DMS53 treated with DMSO at 0.1 percent for 48 hours (cell line): ENCODE data around the gene TIMM13.
"Not testable (repeated sequence)": the region's sequence is repeated elsewhere in the genome, so short reads cannot be mapped to it uniquely, and the experiment has no call there.

ENCODE experiments used
- DNase-seq: peaks from one replicate; lab custom pipeline; 2025; ENCODE audit not compliant: unreplicated experiment; lab: John Stamatoyannopoulos, UW

Gene TIMM13

DNA sequence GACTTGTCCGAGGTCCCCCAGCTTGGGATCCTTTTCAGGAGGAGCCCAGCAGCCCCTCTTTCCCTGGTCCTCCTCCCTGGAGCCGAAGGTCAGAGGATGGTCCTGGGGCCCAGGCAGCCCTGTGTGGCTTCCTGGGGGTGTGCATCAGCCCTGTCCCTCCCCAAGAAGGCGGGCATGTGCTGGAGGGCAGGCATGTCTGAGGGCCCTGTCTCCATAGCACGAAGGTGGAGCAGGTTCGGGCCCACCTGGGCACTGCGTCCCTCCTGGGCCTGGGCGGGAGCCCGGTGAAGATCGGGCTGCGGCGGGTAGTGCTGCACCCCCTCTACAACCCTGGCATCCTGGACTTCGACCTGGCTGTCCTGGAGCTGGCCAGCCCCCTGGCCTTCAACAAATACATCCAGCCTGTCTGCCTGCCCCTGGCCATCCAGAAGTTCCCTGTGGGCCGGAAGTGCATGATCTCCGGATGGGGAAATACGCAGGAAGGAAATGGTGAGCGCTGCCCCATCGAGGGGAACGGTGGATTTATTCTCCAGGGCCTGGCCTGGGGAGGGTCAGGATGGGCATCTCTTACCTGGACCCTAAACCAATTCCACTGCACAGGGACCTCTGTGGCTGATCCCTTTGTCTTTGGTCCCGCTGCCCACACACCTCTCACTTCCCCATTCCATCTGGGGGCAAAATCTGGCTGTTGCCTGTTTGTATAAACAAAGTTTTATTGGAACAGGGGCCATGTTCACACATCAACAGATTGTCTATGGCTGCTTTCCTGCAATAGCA, 10.9 kb downstream of the TIMM13 start:
- no peak for DNase-seq

DNA sequence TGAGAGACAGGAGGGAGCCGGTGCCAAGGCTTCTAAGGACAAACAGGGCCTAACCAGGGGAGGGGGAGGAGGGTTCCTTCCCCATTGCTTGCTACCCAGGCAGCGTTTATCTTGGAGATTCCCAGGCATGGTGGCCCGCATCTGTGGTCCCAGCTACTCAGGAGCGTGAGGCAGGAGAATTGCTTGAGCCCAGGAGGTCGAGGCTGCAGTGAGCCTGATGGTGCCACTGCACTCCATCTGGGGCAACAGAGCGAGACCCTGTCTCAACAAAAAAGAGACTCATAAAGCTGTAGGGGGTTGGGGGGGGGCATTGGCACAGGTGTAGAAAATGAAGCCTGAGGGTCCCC, 11.4 kb downstream of the TIMM13 start:
- DNase-seq: no peak

DNA sequence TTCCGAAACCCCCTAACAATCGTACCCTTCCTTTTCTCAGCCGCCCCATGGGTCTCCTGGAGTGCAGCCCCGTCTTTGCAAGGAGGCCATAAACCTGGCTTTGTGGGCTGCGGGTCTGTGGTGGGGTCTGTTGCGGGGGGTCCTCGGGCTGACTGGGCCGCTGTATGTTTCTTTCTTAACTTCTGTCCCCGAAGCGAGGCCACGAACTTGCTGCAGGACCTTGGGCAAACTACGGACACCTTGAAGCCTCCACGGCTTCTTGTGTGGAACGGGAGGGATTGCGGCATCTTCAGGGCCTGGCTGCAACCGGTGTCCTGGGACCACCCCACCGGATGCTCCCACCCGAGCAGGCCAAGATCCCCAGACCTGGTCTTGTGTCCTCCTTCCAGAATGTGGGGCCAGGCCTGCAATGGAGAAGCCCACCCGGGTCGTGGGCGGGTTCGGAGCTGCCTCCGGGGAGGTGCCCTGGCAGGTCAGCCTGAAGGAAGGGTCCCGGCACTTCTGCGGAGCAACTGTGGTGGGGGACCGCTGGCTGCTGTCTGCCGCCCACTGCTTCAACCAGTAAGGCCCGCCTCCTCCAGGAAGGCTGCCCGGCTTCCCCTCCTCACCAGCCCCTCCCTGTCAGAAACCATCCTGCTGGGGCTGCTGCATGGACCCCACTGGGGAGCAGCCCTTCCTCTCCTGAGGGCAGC, 12.0 kb downstream of the TIMM13 start:
- no peak for DNase-seq

DNA sequence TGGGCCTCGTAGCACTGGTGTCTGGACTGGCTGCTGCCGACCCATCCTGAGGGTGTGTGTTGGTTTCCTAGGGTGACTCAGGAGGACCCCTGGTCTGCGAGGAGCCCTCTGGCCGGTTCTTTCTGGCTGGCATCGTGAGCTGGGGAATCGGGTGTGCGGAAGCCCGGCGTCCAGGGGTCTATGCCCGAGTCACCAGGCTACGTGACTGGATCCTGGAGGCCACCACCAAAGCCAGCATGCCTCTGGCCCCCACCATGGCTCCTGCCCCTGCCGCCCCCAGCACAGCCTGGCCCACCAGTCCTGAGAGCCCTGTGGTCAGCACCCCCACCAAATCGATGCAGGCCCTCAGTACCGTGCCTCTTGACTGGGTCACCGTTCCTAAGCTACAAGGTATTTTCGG, 13.8 kb downstream of the TIMM13 start:
- DNase-seq: no peak

DNA sequence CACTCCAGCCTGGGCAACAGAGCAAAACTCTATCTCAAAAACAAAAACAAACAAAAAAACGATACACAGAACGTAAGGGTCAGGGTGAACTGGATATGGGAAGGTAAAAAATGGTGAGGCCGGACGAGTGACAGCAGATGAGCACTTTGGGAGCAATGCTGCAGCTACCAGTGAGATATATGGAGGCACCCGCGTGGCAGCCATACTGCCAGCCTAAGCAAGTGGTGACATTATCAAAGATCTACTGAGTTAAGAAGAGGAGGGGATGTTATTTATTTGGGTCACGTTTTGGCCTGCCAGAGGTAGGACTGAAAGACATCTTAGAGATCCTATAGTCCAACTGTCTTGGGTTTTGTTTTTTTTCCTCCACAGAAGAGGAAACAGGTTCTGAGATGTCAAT, 14.2 kb downstream of the TIMM13 start:
- DNase-seq: no peak

DNA sequence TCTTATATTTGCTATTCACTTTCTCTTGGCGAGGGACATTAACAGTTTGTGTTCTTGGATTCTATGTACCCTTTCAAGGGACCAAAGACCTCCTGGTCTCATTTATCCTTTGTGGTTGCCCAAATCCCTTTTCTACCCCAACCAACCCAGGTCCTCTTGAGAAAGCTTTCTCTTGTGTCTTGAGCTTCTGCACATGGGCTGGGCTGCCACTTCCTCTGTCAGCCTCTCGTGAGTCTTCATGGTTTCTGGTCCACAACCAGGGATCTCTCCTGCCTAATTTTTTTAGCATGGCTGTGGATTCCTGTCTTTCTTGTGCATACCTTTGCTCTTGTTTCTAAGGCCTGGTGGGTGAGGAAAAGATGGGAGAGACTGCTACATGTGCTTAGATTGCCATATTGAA, 14.9 kb downstream of the TIMM13 start:
- DNase-seq: no peak

DNA sequence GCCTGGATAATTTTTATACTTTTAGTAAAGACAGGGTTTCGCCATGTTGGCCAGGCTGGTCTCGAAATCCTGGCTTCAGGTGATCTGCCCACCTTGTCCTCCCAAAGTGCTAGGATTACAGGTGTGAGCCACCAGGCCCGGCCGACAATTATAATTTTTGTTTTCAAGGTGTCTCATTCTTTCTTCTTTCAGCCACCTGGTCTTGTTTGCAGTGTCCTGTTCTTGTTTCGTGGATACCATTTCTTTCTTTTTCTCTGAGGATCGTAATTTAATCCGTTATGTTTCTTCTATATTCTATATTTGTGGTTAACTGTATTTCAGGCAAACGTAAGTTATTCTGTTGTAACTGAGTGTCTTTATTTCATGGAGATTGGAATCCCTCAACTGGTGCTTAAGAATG, 15.7 kb downstream of the TIMM13 start:
- no peak for DNase-seq

DNA sequence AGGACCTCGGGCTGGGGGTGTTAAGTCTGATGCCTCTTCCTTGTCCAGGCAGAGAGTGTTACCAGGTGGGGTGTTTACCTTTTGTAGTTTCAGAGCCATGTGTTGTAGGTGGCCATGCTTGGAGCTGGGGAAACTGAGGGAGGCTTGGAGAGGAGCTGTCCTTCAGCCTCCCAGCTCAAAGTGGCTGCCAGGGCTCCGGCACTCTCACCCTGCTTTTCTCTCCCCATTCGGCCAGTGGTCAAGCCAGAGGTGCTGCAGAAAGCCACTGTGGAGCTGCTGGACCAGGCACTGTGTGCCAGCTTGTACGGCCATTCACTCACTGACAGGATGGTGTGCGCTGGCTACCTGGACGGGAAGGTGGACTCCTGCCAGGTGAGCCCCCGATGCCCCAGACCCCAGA, 17.4 kb downstream of the TIMM13 start:
- DNase-seq: no peak

DNA sequence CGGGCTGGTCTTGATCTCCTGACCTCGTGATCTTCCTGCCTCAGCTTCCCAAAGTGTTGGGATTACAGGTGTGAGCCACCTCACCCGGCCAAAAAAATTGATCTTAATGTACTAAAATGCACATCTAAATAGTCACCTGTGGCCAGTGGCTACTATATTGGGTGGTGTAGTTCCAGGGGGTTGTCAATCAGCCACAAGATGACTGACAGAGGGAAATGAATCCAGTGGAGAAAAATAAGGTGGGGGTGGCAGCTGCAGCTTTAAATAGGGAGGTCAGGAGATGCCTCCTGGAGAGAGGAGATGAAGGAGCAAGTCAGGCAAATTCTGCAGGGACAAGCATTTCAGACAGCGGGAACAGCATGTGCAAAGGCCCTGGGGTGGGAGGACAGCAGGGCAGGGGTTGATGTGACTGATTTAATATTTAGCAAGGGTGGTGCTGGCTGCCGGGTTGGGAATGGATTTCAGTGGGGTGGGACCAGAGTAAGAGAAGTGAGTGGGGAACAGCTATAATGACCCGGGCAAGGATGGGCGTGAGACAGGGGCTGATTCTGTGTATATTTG, 18.0 kb downstream of the TIMM13 start:
- DNase-seq: no peak

DNA sequence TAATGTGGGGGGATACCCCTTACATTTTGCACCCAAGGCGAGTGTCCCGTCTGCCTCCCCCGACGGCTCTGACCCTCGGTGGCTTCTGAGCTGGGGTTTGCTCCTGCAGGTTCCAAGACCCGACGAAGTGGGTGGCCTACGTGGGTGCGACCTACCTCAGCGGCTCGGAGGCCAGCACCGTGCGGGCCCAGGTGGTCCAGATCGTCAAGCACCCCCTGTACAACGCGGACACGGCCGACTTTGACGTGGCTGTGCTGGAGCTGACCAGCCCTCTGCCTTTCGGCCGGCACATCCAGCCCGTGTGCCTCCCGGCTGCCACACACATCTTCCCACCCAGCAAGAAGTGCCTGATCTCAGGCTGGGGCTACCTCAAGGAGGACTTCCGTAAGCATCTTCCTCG, 19.1 kb downstream of the TIMM13 start:
- DNase-seq: no peak

DNA sequence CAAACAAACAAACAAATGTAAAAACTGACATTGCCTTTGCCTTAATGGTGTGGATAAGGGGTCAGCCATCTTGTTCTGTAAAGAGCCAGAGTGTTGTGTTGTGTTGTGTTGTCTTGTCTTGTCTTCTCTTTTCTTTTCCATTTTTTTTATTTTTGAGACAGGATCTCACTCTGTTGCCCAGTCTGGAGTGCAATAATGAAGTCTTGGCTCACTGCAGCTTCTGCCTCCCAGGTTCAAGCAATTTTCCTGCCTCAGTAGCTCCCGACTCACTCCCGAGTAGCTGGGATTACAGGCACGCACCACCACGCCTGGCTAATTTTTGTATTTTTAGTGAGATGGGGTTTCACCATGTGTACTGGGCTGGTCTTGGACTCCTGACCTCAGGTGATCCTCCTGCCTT, 27.8 kb downstream of the TIMM13 start:
- DNase-seq: no peak

DNA sequence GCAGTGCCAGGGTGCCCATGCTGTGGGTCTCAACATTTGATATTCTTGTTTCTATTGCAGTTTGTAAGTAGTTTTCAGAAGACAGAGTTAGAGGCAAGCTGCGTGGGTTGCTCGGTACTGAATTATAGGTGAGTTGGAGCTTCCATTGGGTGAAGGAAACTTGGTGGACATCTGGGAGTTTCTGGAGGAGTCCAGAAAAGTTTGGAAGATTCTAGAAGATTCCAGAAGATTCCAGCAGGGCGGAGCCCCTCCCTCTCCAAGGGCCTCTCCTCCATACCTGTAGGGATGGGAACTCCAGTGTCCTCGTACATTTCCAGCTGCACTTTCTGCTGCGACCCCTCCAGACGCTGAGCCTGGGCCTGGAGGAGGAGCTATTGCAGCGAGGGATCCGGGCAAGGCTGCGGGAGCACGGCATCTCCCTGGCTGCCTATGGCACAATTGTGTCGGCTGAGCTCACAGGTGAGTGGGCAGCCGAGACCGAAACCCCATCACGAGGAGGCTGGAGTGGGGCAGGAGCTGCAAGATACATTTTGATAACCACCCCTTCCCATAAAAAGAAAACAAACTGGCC, 28.6 kb downstream of the TIMM13 start:
- no peak for DNase-seq

DNA sequence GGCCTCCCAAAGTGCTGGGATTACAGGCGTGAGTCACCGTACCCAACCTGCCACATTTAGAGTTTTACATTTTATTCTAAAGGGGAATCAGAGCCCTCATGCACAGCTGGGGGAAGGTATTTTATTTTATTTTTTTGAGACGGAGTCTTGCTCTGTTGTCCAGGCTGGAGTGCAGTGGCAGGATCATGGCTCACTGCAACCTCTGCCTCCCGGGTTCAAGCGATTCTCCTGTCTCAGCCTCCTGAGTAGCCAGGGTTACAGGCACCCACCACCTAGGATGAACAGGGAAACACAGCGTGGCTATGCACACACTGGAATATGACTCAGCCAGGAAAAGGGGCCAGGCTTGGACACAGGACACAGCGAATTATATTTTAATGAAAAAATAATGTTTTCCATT, 30.2 kb downstream of the TIMM13 start:
- not testable (repeated sequence) for DNase-seq

DNA sequence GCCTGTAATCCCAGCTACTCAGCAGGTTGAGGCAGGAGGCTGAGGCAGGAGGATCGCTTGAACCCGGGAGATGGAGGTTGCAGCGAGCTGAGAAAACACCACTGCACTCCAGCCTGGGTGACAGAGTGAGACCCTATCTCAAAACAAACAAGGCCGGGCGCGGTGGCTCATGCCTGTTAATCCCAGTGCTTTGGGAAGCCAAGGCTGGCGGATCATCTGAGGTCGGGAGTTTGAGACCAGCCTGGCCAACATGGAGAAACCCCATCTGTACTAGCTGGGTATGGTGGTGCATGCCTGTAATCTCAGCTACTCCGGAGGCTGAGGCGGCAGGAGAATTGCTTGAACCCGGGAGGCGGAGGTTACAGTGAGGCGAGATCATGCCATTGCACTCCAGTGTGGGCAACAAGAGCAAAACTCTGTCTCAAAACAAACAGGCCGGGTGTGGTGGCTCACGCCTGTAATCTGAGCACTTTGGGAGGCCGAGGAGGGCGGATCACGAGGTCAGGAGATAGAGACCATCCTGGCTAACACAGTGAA, 32.0 kb downstream of the TIMM13 start:
- not testable (repeated sequence) for DNase-seq

DNA sequence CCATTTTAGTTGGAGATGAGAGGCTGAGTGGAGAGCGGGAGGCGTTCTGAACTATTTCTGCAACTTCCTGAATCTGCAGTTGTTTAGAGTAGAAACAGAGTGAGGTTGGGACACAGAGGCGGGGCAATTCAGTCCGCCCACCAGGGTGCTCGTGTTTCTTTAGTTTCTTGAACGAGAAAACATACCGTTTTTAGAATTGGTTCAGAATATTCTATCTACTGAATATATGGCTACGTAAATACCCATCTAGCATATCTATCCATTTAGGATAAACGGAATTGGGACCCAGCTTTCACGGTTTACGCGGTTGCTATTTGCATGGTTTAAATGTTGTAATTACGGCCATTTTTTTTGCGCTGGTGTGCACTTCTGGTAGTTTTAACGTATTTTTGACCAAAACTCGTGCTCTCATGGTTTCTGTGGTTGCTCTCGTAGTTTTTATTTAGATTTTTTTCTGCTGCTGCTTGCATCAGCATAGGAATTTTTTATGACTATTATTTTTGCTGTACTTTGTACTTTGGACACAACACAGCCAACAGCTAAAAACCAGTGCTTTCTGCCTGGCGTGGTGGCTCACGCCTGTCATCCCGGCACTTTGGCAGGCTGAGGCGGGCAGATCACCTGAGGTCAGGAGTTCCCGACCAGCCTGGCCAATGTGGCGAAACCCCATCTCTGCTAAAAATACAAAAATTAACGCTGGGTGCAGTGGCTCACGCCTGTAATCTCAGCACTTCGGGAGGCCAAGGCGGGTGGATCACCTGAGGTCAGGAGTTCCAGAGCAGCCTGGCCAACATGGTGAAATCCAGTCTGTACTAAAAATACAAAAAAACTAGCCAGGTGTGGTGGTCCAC, 32.7 kb downstream of the TIMM13 start:
- no peak for DNase-seq

DNA sequence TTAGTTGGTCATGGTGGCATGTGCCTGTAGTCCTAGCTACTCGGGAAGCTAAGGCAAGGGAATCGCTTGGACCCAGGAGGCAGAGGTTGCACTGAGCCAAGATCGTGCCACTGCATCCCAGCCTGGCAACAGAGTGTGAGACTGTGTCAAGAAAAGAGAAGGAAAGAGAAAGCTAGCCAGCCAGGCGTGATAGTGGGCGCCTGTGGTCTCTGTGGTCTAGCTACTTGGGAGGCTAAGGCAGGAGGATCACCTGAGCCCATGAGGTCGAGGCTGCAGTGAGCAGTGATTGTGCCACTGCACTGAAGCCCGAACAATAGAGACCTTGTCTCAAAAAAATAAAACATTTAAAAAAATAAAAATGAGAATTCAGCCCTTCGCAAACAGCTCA, 33.3 kb downstream of the TIMM13 start:
- DNase-seq: no peak

DNA sequence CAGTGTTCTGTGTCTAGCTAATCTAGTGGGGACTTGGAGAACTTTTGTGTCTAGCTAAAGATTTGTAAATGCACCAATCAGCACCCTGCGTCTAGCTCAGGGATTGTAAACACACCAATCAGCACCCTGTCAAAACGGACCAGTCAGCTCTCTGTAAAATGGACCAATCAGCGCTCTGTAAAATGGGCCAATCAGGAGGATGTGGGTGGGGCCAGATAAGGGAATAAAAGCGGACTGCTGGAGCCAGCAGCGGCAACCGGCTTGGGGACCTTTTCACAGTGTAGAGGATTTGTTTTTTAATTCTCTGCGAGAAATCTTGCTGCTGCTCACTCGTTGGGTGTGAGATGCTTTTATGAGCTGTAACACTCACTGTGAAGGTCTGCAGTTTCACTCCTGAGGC, 34.5 kb downstream of the TIMM13 start:
- not testable (repeated sequence) for DNase-seq

DNA sequence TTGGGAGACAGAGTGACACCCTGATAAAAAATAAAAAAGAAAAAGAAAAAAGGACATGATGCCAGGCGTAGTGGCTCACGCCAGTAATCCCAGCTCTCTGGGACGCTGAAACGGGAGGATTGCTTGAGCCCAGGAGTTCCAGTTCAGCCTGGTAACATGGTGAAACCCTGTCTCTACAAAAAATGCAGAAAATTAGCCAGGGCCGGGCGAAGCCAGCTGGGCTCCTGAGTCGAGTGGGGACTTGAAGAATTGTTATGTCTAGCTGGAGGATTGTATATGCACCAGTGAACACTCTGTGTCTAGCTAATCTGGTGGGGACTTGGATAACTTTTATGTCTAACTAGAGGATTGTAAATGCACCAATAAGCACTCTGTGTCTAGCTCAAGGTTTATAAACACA, 35.0 kb downstream of the TIMM13 start:
- no peak for DNase-seq

DNA sequence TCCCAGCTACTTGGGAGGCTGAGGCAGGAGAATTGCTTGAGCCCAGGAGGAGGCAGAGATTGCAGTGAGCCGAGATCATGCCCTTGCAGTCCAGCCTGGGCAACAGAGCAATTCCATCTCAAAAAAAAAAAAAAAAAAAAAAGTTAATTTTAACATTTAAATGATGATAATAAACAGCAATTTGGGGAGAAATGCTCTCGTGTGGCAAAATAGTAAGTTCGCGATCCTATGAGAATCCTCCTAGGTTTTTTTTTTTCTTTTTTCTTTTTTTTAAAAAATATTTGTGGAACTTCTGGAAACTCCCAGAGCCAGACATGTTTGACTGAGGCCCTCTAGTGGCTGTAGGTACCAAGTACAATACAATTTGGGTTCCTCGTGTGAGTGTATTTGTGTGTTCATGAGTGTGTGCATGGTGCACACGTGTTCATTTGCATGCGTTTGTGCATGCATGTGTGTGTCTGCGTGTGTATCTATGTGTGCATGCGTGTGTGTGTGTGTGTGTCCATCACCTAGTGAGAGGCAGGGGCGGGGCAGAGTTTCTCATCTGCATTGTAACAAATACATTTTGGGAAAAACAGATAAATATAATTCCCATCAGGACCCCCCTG, 36.2 kb downstream of the TIMM13 start:
- peak; percentile 32 for DNase-seq

DNA sequence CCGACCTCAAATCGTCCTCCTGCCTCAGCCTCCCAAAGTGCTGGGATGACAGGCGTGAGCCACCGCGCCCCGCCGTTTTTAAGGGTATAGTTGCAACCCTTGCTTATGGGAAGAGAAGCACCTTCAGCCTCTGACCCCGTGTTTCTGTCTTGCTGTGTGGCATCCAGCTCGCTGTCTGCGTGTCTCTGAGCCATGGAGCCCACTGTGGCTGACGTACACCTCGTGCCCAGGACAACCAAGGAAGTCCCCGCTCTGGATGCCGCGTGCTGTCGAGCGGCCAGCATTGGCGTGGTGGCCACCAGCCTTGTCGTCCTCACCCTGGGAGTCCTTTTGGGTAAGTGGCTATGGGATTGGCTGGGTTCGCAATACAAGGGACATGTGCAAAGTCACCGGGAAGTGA, 37.8 kb downstream of the TIMM13 start:
- no peak for DNase-seq
